HEK293T (cell line): ENCODE data around the gene DNAJA4.

Source experiments
- CTCF ChIA-PET: fragments of 350-600 bp; formaldehyde crosslinking; extraction: SDS; loops from one replicate; lab custom pipeline; 2021; ENCODE audit warnings: antibody characterized with exemption, inconsistent platforms; lab: Yijun Ruan, JAX
- POLR2A ChIA-PET: fragments of 350-600 bp; formaldehyde crosslinking; extraction: SDS; loops from one replicate; lab custom pipeline; 2020; ENCODE audit warnings: antibody characterized with exemption, inconsistent platforms; lab: Yijun Ruan, JAX
- DNase-seq: peaks from one replicate; pipeline ENCODE4 v3.0.0; 2012; ENCODE audit warnings: mixed read lengths; ENCODE audit errors: extremely low spot score
- ARNT ChIP-seq: fragments of 450-650 bp; IDR thresholded peaks from 2 replicates; pipeline ENCODE4 v1.6.1; 2017; ENCODE audit warnings: mild to moderate bottlenecking
- BHLHE40 ChIP-seq: fragments of 450-650 bp; IDR thresholded peaks from 2 replicates; pipeline ENCODE4 v1.6.1; 2016; ENCODE audit warnings: mild to moderate bottlenecking, moderate library complexity, borderline replicate concordance
- CTBP1 ChIP-seq: fragments of 450-650 bp; IDR thresholded peaks from 2 replicates; pipeline ENCODE4 v1.6.1; 2016; ENCODE audit warnings: borderline replicate concordance
- ELF4 ChIP-seq: fragments of 450-650 bp; IDR thresholded peaks from 2 replicates; pipeline ENCODE4 v1.6.1; 2017; ENCODE audit warnings: antibody characterized with exemption
- FOXA1 ChIP-seq: fragments of 450-650 bp; IDR thresholded peaks from 2 replicates; pipeline ENCODE4 v1.6.1; 2016; ENCODE audit warnings: mild to moderate bottlenecking
- FOXK2 ChIP-seq: fragments of 450-650 bp; IDR thresholded peaks from 2 replicates; pipeline ENCODE4 v1.6.1; 2016; ENCODE audit warnings: mild to moderate bottlenecking
- FOXM1 ChIP-seq: fragments of 450-650 bp; IDR thresholded peaks from 2 replicates; pipeline ENCODE4 v1.6.1; 2017; ENCODE audit warnings: mild to moderate bottlenecking, borderline replicate concordance
- HDGF ChIP-seq: fragments of 450-650 bp; IDR thresholded peaks from 2 replicates; pipeline ENCODE4 v1.6.1; 2017; ENCODE audit warnings: antibody characterized with exemption, borderline replicate concordance
- L3MBTL2 ChIP-seq: fragments of 450-650 bp; conservative IDR thresholded peaks from 2 replicates; pipeline ENCODE4 v1.6.1; 2016; ENCODE audit warnings: mild to moderate bottlenecking
- LEF1 ChIP-seq: fragments of 450-650 bp; IDR thresholded peaks from 2 replicates; pipeline ENCODE4 v1.6.1; 2017; ENCODE audit warnings: mild to moderate bottlenecking, borderline replicate concordance
- NFRKB ChIP-seq: fragments of 450-650 bp; IDR thresholded peaks from 2 replicates; pipeline ENCODE4 v1.6.1; 2016; ENCODE audit warnings: mild to moderate bottlenecking, moderate library complexity
- PKNOX1 ChIP-seq: fragments of 450-650 bp; IDR thresholded peaks from 2 replicates; pipeline ENCODE4 v1.6.1; 2016
- SP1 ChIP-seq: fragments of 450-650 bp; IDR thresholded peaks from 2 replicates; pipeline ENCODE4 v1.6.1; 2017
- SUZ12 ChIP-seq: fragments of 450-650 bp; IDR thresholded peaks from 2 replicates; pipeline ENCODE4 v1.6.1; 2016; ENCODE audit warnings: mild to moderate bottlenecking
- TARDBP ChIP-seq: fragments of 450-650 bp; IDR thresholded peaks from 2 replicates; pipeline ENCODE4 v1.6.1; 2016
- ZNF384 ChIP-seq: fragments of 450-650 bp; IDR thresholded peaks from 2 replicates; pipeline ENCODE4 v1.6.1; 2016

DNAJA4 gene

GRCh38 chr15:78302579-78303312 is 38.4 kb downstream of the DNAJA4 start:
- no peak for DNase-seq
- CTCF ChIA-PET: no interaction called here

GRCh38 chr15:78304216-78305066 is 40.1 kb downstream of the DNAJA4 start:
- TF ChIP-seq SP1 (no peak), L3MBTL2 (no peak), PKNOX1 (no peak)
- ChIA-PET POLR2A (no interaction called here), CTCF (interaction anchor here (1.0 kb wide), 1 partner anchor 42 kb away, joined by 3 read pairs; no protein-coding TSS in a partner anchor)
- no peak for DNase-seq

More at GRCh38 chr15:78302579-78303312, 38.4 kb downstream of the DNAJA4 start:
- POLR2A ChIA-PET: interaction anchor here (2.1 kb wide), 1 partner anchor 135 kb away, joined by 5 read pairs; no protein-coding TSS in a partner anchor
- TF ChIP-seq HDGF: no peak
- TF ChIP-seq L3MBTL2: no peak
- no peak for TF ChIP-seq FOXM1

GRCh38 chr15:78306176-78306774 is 41.9 kb downstream of the DNAJA4 start:
- ChIA-PET CTCF (interaction anchor here (1.3 kb wide), 1 partner anchor 116 kb away, joined by 4 read pairs; no protein-coding TSS in a partner anchor), POLR2A (interaction anchor here (3.7 kb wide), 1 partner anchor 132 kb away, joined by 15 read pairs; the partner anchor contains the start of gene IREB2)
- no peak for DNase-seq
- TF ChIP-seq ELF4 (no peak), HDGF (no peak), TARDBP (no peak), FOXM1 (no peak), ARNT (no peak)

GRCh38 chr15:78307976-78308375 is 43.6 kb downstream of the DNAJA4 start:
- DNase-seq: no peak
- CTCF ChIA-PET: interaction anchor here (0.7 to 2.2 kb wide), 12 partner anchors 8 to 433 kb away, joined by 3 to 17 read pairs (median 4); partner anchors contain the start of genes IREB2 and SKIC8
- POLR2A ChIA-PET: interaction anchor here (1.2 to 3.7 kb wide), 3 partner anchors 8 to 232 kb away, joined by 4 to 31 read pairs (median 15); partner anchors contain the start of genes IREB2, PSMA4 and SKIC8
- TF ChIP-seq TARDBP (no peak), FOXM1 (no peak), CTBP1 (no peak), ZNF384 (no peak), SUZ12 (no peak), FOXA1 (no peak), HDGF (no peak), PKNOX1 (no peak), ELF4 (no peak), ARNT (no peak), NFRKB (no peak), L3MBTL2 (no peak), BHLHE40 (no peak), FOXK2 (no peak), SP1 (no peak), LEF1 (no peak)

- ChIA-PET CTCF (interaction anchor here (0.6 to 2.2 kb wide), 15 partner anchors 9 to 1767 kb away, joined by 3 to 17 read pairs (median 4); partner anchors contain the start of genes CHRNA5, IREB2 and SKIC8), POLR2A (interaction anchor here (0.9 to 3.7 kb wide), 4 partner anchors 8 to 232 kb away, joined by 3 to 31 read pairs (median 10); partner anchors contain the start of genes IDH3A, IREB2, PSMA4 and SKIC8)
- DNase-seq: peak; percentile 90
- TF ChIP-seq FOXK2 (no peak), ELF4 (no peak)
Observed at GRCh38 chr15:78308422-78309032, 44.2 kb downstream of the DNAJA4 start.

- ChIA-PET CTCF (interaction anchor here (0.7 to 1.1 kb wide), 2 partner anchors 12 to 112 kb away, joined by 3 to 4 read pairs; partner anchors contain the start of gene SKIC8), POLR2A (interaction anchor here (1.0 to 3.3 kb wide), 3 partner anchors 12 to 229 kb away, joined by 3 to 21 read pairs (median 16); partner anchors contain the start of genes IREB2 and SKIC8)
- TF ChIP-seq LEF1 (no peak), CTBP1 (no peak), FOXM1 (no peak), BHLHE40 (no peak), TARDBP (no peak), SUZ12 (no peak), ELF4 (no peak), ZNF384 (no peak), SP1 (no peak), L3MBTL2 (no peak), PKNOX1 (no peak)
- no peak for DNase-seq
Observed at GRCh38 chr15:78311292-78311691, 46.9 kb downstream of the DNAJA4 start.
